ENCODE data around the gene NEDD9. TPM values are rescaled to one million over a fixed set of nuclear protein-coding genes. Genes with fewer than 3 reads are reported as not detected.

Gene NEDD9
- total and polyA plus RNA-seq, 2 of the 13 experiments (the other 11 are each of a cell fraction or from before 2014, with no cell fraction given), result 27.1 to 389 TPM

- TF ChIP-seq RARA (CRISPR knock-in tag; IDR thresholded peaks at IDR 0.05) (peak; percentile 61), ZFY (CRISPR knock-in tag; IDR thresholded peaks at IDR 0.05) (peak; percentile 21), RNF2 (conservative IDR thresholded peaks at IDR 0.05; ENCODE audit: low read depth) (no peak), NBN (conservative IDR thresholded peaks at IDR 0.05) (no peak), ZNF292 (CRISPR knock-in tag; IDR thresholded peaks at IDR 0.05; ENCODE audit: borderline replicate concordance, low read depth) (peak; percentile 91), BRD4 (CRISPR knock-in tag; IDR thresholded peaks at IDR 0.05) (peak; percentile 81), THAP8 (CRISPR knock-in tag; IDR thresholded peaks at IDR 0.05; ENCODE audit: borderline replicate concordance) (no peak), GTF3A (CRISPR knock-in tag; conservative IDR thresholded peaks at IDR 0.05) (no peak), ARID2 (CRISPR knock-in tag; IDR thresholded peaks at IDR 0.05; ENCODE audit: borderline replicate concordance) (peak; percentile 99; the same call in 1 of the 2 replicates), GMEB2 (CRISPR knock-in tag; IDR thresholded peaks at IDR 0.05; ENCODE audit: low read depth) (no peak), SNAPC4 (CRISPR knock-in tag; IDR thresholded peaks at IDR 0.05) (peak; percentile 98), CHD2 (IDR thresholded peaks at IDR 0.05; ENCODE audit: low read depth, low read length) (no peak), BHLHE40 (IDR thresholded peaks at IDR 0.05; ENCODE audit: low read length) (peak; percentile 58), ZKSCAN8 (CRISPR knock-in tag; IDR thresholded peaks at IDR 0.05; ENCODE audit: borderline replicate concordance) (peak; percentile 15; the same call in 1 of the 2 replicates), PHB2 (IDR thresholded peaks at IDR 0.05; ENCODE audit: partially characterized antibody) (no peak), ZNF850 (CRISPR knock-in tag; conservative IDR thresholded peaks at IDR 0.05) (no peak), ZNF530 (CRISPR knock-in tag; IDR thresholded peaks at IDR 0.05; ENCODE audit: low read depth) (no peak), ZNF446 (CRISPR knock-in tag; IDR thresholded peaks at IDR 0.05) (no peak), ZNF280B (CRISPR knock-in tag; IDR thresholded peaks at IDR 0.05; ENCODE audit: borderline replicate concordance) (peak; percentile 60; the same call in 1 of the 2 replicates), MNT (IDR thresholded peaks at IDR 0.05) (peak; percentile 43; the same call in 1 of the 2 replicates)
Observed at GRCh38 chr6:11232193-11232769, at the start of gene NEDD9 (continued).

All from HepG2 (cell line).